HepG2 (cell line): ENCODE measurements around the gene PPP4R4. TPM values are rescaled to one million over a fixed set of nuclear protein-coding genes. Genes with fewer than 3 reads are reported as not detected.
A peak's percentile ranks its signal among the peaks of the same experiment; 100 is the strongest.
"Not testable (repeated sequence)": the region's sequence is repeated elsewhere in the genome, so short reads cannot be mapped to it uniquely, and the experiment has no call there.

Source experiments
- CBFB ChIP-seq: sonication (generic); formaldehyde crosslinking; IDR thresholded peaks from 2 replicates; pipeline ENCODE4 v1.4.0; 2020; ENCODE audit warnings: missing genetic modification reagents
- CEBPG ChIP-seq: IDR thresholded peaks from 2 replicates; pipeline ENCODE4 v1.6.1; 2016
- CREB1 ChIP-seq, 2 experiments: fragments of 450-650 bp in 1 of 2; IDR thresholded peaks; 2 replicates each; pipeline ENCODE4 v1.6.1; 2016 to 2017; ENCODE audit warnings: control low read depth in 1 of 2, mild to moderate bottlenecking in 1 of 2, missing compliant biosample characterization in 1 of 2, missing genetic modification characterization in 1 of 2
- KAT8 ChIP-seq: IDR thresholded peaks from 2 replicates; pipeline ENCODE4 v1.6.1; 2016; ENCODE audit warnings: missing genetic modification reagents, missing compliant biosample characterization
- KLF6 ChIP-seq: IDR thresholded peaks from 2 replicates; pipeline ENCODE4 v1.8.0; 2016; ENCODE audit warnings: missing biosample characterization, missing genetic modification reagents
- PHF21A ChIP-seq: sonication (generic); formaldehyde crosslinking; IDR thresholded peaks from 2 replicates; pipeline ENCODE4 v1.5.0; 2020; ENCODE audit warnings: mild to moderate bottlenecking, missing genetic modification reagents
- SOX13 ChIP-seq, 3 experiments: fragments of 450-650 bp in 1 of 3; sonication (generic) in 1 of 3; formaldehyde crosslinking in 1 of 3; IDR thresholded peaks in 2 of 3; conservative IDR thresholded peaks in 1 of 3; 2 replicates each; pipeline versions ENCODE4 v1.5.0 to v1.6.1; 2016 to 2020; ENCODE audit warnings: antibody characterized with exemption in 1 of 3, mild to moderate bottlenecking in 1 of 3, missing compliant biosample characterization in 1 of 3, missing genetic modification reagents in 1 of 3, moderate library complexity in 1 of 3
- SP4 ChIP-seq: sonication (generic); formaldehyde crosslinking; IDR thresholded peaks from 2 replicates; pipeline ENCODE4 v1.8.1; 2023; ENCODE audit warnings: mild to moderate bottlenecking, missing genetic modification reagents
- YY1 ChIP-seq: IDR thresholded peaks from 2 replicates; pipeline ENCODE4 v1.6.1; 2011; ENCODE audit warnings: low read length, low read depth, moderate library complexity, mild to moderate bottlenecking; ENCODE audit not compliant: insufficient read depth, insufficient replicate concordance
- ZNF124 ChIP-seq: sonication (generic); formaldehyde crosslinking; IDR thresholded peaks from 2 replicates; pipeline ENCODE4 v1.4.0; 2020; ENCODE audit warnings: missing genetic modification reagents
- ZNF232 ChIP-seq: sonication (generic); formaldehyde crosslinking; IDR thresholded peaks from 2 replicates; pipeline ENCODE4 v1.4.0; 2020; ENCODE audit warnings: missing genetic modification reagents, borderline replicate concordance
- polyA plus RNA-seq, 8 experiments: library from polyadenylated mRNA; depleted of rRNA in 3 of 8; stranded (reverse) in 7 of 8; unstranded in 1 of 8; fragments of >200 nt; fragmentation: Illumina TruSeq in 4 of 8; extraction: Trizol in 4 of 8; gene quantifications; 2 replicates each; pipeline versions ENCODE4 v1.2.1 to v1.2.3, GENCODE V29; 2011 to 2016; ENCODE audit warnings: low read depth in 4 of 8, missing spikeins in 1 of 8, mixed read lengths in 1 of 8; ENCODE audit not compliant: insufficient read depth in 1 of 8
- total RNA-seq, 5 experiments: library from RNA; depleted of rRNA; stranded (reverse); fragments of >200 nt; fragmentation: Illumina TruSeq; extraction: Trizol; gene quantifications; 2 replicates each; pipeline ENCODE4 v1.2.3, GENCODE V29; 2016; ENCODE audit warnings: low read depth in 1 of 5
- TF ChIP-seq, protein P1 (sequence below): sonication (generic); formaldehyde crosslinking; IDR thresholded peaks from 2 replicates; pipeline ENCODE4 v1.5.0; 2020; ENCODE audit warnings: mild to moderate bottlenecking, missing genetic modification reagents, borderline replicate concordance
- TF ChIP-seq, protein P2 (sequence below): sonication (generic); formaldehyde crosslinking; IDR thresholded peaks from 2 replicates; pipeline ENCODE4 v1.4.0; 2020; ENCODE audit warnings: missing genetic modification reagents
- TF ChIP-seq, protein P3 (sequence below): sonication (generic); formaldehyde crosslinking; IDR thresholded peaks from 2 replicates; pipeline ENCODE4 v1.4.0; 2020; ENCODE audit warnings: missing genetic modification reagents, borderline replicate concordance
- TF ChIP-seq, protein P4 (sequence below): sonication (generic); formaldehyde crosslinking; IDR thresholded peaks from 2 replicates; pipeline ENCODE4 v1.4.0; 2020; ENCODE audit warnings: mild to moderate bottlenecking, missing genetic modification reagents

Gene PPP4R4
- total and polyA plus RNA-seq, 2 of the 13 experiments (the other 11 are each of a cell fraction or from before 2014, with no cell fraction given): 9.5 to 19.8 TPM

DNA sequence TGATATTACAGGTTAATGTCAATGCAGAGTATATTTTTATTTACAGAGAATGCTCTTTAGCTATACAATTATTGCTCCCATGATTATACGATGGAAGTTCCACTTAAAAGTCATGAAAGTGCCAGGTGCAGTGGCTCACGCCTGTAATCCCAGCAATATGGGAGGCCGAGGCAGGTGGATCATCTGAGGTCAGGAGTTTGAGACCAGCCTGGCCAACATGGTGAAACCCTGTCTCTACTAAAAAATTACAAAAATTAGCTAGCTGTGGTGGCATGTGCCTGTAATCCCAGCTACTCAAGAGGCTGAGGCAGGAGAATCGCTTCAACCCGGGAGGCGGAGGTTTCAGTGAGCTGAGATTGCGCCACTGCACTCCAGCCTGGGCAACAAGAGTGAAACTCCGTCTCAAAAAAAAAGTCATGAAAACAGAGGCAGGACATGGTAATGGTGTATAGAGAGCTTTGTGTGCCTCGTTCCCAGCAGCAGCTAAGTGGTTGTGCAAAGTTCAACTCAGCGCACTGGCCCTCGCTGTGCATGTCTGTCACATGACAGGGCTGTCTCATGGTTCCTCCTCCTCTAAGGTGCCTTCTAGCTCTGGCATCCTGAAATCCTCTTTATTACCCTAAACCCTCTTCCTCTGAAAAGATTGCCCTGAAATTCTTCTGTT is 102.9 kb downstream of the PPP4R4 start (continued):
- TF ChIP-seq, protein P1, sequence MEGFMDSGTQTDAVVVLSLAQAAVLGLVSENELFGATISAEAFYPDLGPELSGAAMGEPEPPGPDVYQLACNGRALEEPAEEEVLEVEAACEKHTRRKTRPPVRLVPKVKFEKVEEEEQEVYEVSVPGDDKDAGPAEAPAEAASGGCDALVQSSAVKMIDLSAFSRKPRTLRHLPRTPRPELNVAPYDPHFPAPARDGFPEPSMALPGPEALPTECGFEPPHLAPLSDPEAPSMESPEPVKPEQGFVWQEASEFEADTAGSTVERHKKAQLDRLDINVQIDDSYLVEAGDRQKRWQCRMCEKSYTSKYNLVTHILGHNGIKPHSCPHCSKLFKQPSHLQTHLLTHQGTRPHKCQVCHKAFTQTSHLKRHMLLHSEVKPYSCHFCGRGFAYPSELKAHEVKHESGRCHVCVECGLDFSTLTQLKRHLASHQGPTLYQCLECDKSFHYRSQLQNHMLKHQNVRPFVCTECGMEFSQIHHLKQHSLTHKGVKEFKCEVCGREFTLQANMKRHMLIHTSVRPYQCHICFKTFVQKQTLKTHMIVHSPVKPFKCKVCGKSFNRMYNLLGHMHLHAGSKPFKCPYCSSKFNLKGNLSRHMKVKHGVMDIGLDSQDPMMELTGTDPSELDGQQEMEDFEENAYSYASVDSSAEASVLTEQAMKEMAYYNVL (CRISPR knock-in tag): peak; percentile 56; the same call in 1 of the 2 replicates
- peak; percentile 80; the same call in 1 of the 2 replicates for TF ChIP-seq ZNF124 (CRISPR knock-in tag)
- peak; percentile 83 for TF ChIP-seq PHF21A (CRISPR knock-in tag)
- TF ChIP-seq SP4 (CRISPR knock-in tag): peak; percentile 25; the same call in 1 of the 2 replicates
- TF ChIP-seq, protein P2, sequence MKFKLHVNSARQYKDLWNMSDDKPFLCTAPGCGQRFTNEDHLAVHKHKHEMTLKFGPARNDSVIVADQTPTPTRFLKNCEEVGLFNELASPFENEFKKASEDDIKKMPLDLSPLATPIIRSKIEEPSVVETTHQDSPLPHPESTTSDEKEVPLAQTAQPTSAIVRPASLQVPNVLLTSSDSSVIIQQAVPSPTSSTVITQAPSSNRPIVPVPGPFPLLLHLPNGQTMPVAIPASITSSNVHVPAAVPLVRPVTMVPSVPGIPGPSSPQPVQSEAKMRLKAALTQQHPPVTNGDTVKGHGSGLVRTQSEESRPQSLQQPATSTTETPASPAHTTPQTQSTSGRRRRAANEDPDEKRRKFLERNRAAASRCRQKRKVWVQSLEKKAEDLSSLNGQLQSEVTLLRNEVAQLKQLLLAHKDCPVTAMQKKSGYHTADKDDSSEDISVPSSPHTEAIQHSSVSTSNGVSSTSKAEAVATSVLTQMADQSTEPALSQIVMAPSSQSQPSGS (CRISPR knock-in tag): peak; percentile 64; the same call in 1 of the 2 replicates
- TF ChIP-seq CREB1 (IDR thresholded peaks at IDR 0.05): 0 out of 2 replicates have a peak, but pooled peaks have one; percentile 50
- peak; percentile 30; the same call in 1 of the 2 replicates for TF ChIP-seq CREB1 (CRISPR knock-in tag; IDR thresholded peaks at IDR 0.05)
- TF ChIP-seq CEBPG (CRISPR knock-in tag): peak; percentile 95
- TF ChIP-seq CBFB (CRISPR knock-in tag): peak; percentile 53; the same call in 1 of the 2 replicates
- peak; percentile 93 for TF ChIP-seq KAT8 (CRISPR knock-in tag)
- peak; percentile 64 for TF ChIP-seq YY1
- 0 out of 2 replicates have a peak, but pooled peaks have one; percentile 30 for TF ChIP-seq KLF6 (CRISPR knock-in tag)
- not testable (repeated sequence) for TF ChIP-seq SOX13 (IDR thresholded peaks at IDR 0.05)
- peak in 1 of 2 experiments; percentile 73; a peak in 2 of 4 replicates for TF ChIP-seq SOX13 (CRISPR knock-in tag; conservative IDR thresholded peaks at IDR 0.05 in 1 of 2, IDR thresholded peaks at IDR 0.05 in 1 of 2)
- TF ChIP-seq, protein P3, sequence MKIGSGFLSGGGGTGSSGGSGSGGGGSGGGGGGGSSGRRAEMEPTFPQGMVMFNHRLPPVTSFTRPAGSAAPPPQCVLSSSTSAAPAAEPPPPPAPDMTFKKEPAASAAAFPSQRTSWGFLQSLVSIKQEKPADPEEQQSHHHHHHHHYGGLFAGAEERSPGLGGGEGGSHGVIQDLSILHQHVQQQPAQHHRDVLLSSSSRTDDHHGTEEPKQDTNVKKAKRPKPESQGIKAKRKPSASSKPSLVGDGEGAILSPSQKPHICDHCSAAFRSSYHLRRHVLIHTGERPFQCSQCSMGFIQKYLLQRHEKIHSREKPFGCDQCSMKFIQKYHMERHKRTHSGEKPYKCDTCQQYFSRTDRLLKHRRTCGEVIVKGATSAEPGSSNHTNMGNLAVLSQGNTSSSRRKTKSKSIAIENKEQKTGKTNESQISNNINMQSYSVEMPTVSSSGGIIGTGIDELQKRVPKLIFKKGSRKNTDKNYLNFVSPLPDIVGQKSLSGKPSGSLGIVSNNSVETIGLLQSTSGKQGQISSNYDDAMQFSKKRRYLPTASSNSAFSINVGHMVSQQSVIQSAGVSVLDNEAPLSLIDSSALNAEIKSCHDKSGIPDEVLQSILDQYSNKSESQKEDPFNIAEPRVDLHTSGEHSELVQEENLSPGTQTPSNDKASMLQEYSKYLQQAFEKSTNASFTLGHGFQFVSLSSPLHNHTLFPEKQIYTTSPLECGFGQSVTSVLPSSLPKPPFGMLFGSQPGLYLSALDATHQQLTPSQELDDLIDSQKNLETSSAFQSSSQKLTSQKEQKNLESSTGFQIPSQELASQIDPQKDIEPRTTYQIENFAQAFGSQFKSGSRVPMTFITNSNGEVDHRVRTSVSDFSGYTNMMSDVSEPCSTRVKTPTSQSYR (CRISPR knock-in tag): peak; percentile 32; the same call in 1 of the 2 replicates
- 0 out of 2 replicates have a peak, but pooled peaks have one; percentile 55 for TF ChIP-seq ZNF232
- TF ChIP-seq, protein P4, sequence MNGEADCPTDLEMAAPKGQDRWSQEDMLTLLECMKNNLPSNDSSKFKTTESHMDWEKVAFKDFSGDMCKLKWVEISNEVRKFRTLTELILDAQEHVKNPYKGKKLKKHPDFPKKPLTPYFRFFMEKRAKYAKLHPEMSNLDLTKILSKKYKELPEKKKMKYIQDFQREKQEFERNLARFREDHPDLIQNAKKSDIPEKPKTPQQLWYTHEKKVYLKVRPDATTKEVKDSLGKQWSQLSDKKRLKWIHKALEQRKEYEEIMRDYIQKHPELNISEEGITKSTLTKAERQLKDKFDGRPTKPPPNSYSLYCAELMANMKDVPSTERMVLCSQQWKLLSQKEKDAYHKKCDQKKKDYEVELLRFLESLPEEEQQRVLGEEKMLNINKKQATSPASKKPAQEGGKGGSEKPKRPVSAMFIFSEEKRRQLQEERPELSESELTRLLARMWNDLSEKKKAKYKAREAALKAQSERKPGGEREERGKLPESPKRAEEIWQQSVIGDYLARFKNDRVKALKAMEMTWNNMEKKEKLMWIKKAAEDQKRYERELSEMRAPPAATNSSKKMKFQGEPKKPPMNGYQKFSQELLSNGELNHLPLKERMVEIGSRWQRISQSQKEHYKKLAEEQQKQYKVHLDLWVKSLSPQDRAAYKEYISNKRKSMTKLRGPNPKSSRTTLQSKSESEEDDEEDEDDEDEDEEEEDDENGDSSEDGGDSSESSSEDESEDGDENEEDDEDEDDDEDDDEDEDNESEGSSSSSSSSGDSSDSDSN (CRISPR knock-in tag): peak; percentile 69
